HepG2 (cell line): ENCODE data around the gene DUS1L. TPM values are rescaled to one million over a fixed set of nuclear protein-coding genes. Genes with fewer than 3 reads are reported as not detected.
A peak's percentile ranks its signal among the peaks of the same experiment; 100 is the strongest.

Experiments used
- ATF1 ChIP-seq: IDR thresholded peaks from 2 replicates; pipeline ENCODE4 v1.6.1; 2016; ENCODE audit warnings: mild to moderate bottlenecking, control low read depth
- ERF ChIP-seq: IDR thresholded peaks from 2 replicates; pipeline ENCODE4 v1.6.1; 2018; ENCODE audit warnings: missing biosample characterization, missing genetic modification reagents
- KLF6 ChIP-seq: IDR thresholded peaks from 2 replicates; pipeline ENCODE4 v1.8.0; 2016; ENCODE audit warnings: missing biosample characterization, missing genetic modification reagents
- NFATC3 ChIP-seq: sonication (generic); formaldehyde crosslinking; IDR thresholded peaks from 2 replicates; pipeline ENCODE4 v1.5.1; 2020; ENCODE audit warnings: mild to moderate bottlenecking, missing genetic modification reagents
- PHF20 ChIP-seq: sonication (generic); formaldehyde crosslinking; IDR thresholded peaks from 2 replicates; pipeline ENCODE4 v1.5.0; 2020; ENCODE audit warnings: mild to moderate bottlenecking, missing genetic modification reagents
- PRMT3 ChIP-seq: sonication (generic); formaldehyde crosslinking; IDR thresholded peaks from 2 replicates; pipeline ENCODE4 v1.8.1; 2022; ENCODE audit warnings: low read depth, mild to moderate bottlenecking, moderate library complexity, missing genetic modification reagents, borderline replicate concordance
- RBFOX2 ChIP-seq: fragments of 200-400 bp; formaldehyde crosslinking; IDR thresholded peaks from 2 replicates; pipeline ENCODE4 v1.6.1; 2017; ENCODE audit warnings: low read depth, mild to moderate bottlenecking, low read length
- STAT6 ChIP-seq: sonication (generic); formaldehyde crosslinking; IDR thresholded peaks from 2 replicates; pipeline ENCODE4 v1.4.0; 2020; ENCODE audit warnings: missing genetic modification reagents, mild to moderate bottlenecking, borderline replicate concordance
- U2AF1 ChIP-seq: fragments of 200-400 bp; formaldehyde crosslinking; optimal IDR thresholded peaks from 2 replicates; pipeline ENCODE3; 2017; ENCODE audit warnings: mild to moderate bottlenecking, low read depth, low read length
- ZNF124 ChIP-seq: sonication (generic); formaldehyde crosslinking; IDR thresholded peaks from 2 replicates; pipeline ENCODE4 v1.4.0; 2020; ENCODE audit warnings: missing genetic modification reagents
- ZNF18 ChIP-seq: sonication (generic); formaldehyde crosslinking; IDR thresholded peaks from 2 replicates; pipeline ENCODE4 v1.8.0; 2022; ENCODE audit warnings: mild to moderate bottlenecking, missing genetic modification reagents; ENCODE audit not compliant: insufficient replicate concordance
- ZNF331 ChIP-seq: sonication (generic); formaldehyde crosslinking; IDR thresholded peaks from 2 replicates; pipeline ENCODE4 v1.4.0; 2020; ENCODE audit warnings: missing genetic modification reagents
- ZNF382 ChIP-seq: sonication (generic); formaldehyde crosslinking; IDR thresholded peaks from 2 replicates; pipeline ENCODE4 v1.5.0; 2020; ENCODE audit warnings: missing genetic modification reagents, mild to moderate bottlenecking, borderline replicate concordance
- ZNF446 ChIP-seq: sonication (generic); formaldehyde crosslinking; IDR thresholded peaks from 2 replicates; pipeline ENCODE4 v1.5.0; 2020; ENCODE audit warnings: mild to moderate bottlenecking, missing genetic modification reagents
- ZNF513 ChIP-seq: sonication (generic); formaldehyde crosslinking; conservative IDR thresholded peaks from 2 replicates; pipeline ENCODE4 v1.5.0; 2020; ENCODE audit warnings: missing genetic modification reagents
- ZNF841 ChIP-seq: sonication (generic); formaldehyde crosslinking; IDR thresholded peaks from 2 replicates; pipeline ENCODE4 v1.8.1; 2023; ENCODE audit warnings: missing genetic modification reagents, borderline replicate concordance
- polyA plus RNA-seq, 8 experiments: library from polyadenylated mRNA; depleted of rRNA in 3 of 8; stranded (reverse) in 7 of 8; unstranded in 1 of 8; fragments of >200 nt; fragmentation: Illumina TruSeq in 4 of 8; extraction: Trizol in 4 of 8; gene quantifications; 2 replicates each; pipeline versions ENCODE4 v1.2.1 to v1.2.3, GENCODE V29; 2011 to 2016; ENCODE audit warnings: low read depth in 4 of 8, missing spikeins in 1 of 8, mixed read lengths in 1 of 8; ENCODE audit not compliant: insufficient read depth in 1 of 8
- total RNA-seq, 5 experiments: library from RNA; depleted of rRNA; stranded (reverse); fragments of >200 nt; fragmentation: Illumina TruSeq; extraction: Trizol; gene quantifications; 2 replicates each; pipeline ENCODE4 v1.2.3, GENCODE V29; 2016; ENCODE audit warnings: low read depth in 1 of 5
- TF ChIP-seq, protein P1 (sequence below): sonication (generic); formaldehyde crosslinking; conservative IDR thresholded peaks from 2 replicates; pipeline ENCODE4 v1.4.0; 2020; ENCODE audit warnings: missing genetic modification reagents
- TF ChIP-seq, protein P2 (sequence below): sonication (generic); formaldehyde crosslinking; IDR thresholded peaks from 2 replicates; pipeline ENCODE4 v1.4.0; 2020; ENCODE audit warnings: mild to moderate bottlenecking, low read depth, missing genetic modification reagents
- TF ChIP-seq, protein P3 (sequence below): sonication (generic); formaldehyde crosslinking; conservative IDR thresholded peaks from 2 replicates; pipeline ENCODE4 v1.8.1; 2023; ENCODE audit warnings: missing genetic modification reagents

Gene DUS1L
- total and polyA plus RNA-seq, 2 of the 13 experiments (the other 11 are each of a cell fraction or from before 2014, with no cell fraction given): 81.0 to 109 TPM

DNA sequence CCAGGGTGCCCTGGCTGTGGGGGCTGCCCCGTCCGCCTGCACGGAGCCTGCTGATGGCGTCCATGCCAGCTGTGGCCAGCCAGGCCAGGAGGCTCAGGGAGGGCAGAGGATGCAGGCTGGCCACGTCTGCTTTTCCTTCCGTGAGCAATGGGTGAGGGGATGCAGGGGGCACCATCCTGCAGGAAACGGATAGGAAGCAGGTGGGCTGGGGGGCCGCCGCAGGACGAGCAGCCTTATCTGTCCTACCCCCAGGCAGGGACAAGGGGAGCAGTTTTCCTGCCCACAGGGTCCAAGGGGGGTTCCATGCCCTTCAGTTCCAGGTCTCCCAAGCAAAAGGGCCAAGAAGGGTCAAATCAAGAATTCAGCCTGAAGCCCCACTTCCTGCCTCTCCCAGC is 6.8 kb downstream of the DUS1L start (continued):
- TF ChIP-seq, protein P1, sequence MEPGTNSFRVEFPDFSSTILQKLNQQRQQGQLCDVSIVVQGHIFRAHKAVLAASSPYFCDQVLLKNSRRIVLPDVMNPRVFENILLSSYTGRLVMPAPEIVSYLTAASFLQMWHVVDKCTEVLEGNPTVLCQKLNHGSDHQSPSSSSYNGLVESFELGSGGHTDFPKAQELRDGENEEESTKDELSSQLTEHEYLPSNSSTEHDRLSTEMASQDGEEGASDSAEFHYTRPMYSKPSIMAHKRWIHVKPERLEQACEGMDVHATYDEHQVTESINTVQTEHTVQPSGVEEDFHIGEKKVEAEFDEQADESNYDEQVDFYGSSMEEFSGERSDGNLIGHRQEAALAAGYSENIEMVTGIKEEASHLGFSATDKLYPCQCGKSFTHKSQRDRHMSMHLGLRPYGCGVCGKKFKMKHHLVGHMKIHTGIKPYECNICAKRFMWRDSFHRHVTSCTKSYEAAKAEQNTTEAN: no peak
- no peak for TF ChIP-seq PRMT3 (CRISPR knock-in tag)
- TF ChIP-seq, protein P2, sequence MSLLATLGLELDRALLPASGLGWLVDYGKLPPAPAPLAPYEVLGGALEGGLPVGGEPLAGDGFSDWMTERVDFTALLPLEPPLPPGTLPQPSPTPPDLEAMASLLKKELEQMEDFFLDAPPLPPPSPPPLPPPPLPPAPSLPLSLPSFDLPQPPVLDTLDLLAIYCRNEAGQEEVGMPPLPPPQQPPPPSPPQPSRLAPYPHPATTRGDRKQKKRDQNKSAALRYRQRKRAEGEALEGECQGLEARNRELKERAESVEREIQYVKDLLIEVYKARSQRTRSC: no peak
- no peak for TF ChIP-seq ERF
- TF ChIP-seq PHF20 (CRISPR knock-in tag): no peak
- no peak for TF ChIP-seq NFATC3 (CRISPR knock-in tag)
- no peak for TF ChIP-seq ZNF18
- peak; percentile 53 for TF ChIP-seq RBFOX2
- no peak for TF ChIP-seq ZNF331 (CRISPR knock-in tag)
- TF ChIP-seq ZNF841 (CRISPR knock-in tag): no peak
- TF ChIP-seq, protein P3, sequence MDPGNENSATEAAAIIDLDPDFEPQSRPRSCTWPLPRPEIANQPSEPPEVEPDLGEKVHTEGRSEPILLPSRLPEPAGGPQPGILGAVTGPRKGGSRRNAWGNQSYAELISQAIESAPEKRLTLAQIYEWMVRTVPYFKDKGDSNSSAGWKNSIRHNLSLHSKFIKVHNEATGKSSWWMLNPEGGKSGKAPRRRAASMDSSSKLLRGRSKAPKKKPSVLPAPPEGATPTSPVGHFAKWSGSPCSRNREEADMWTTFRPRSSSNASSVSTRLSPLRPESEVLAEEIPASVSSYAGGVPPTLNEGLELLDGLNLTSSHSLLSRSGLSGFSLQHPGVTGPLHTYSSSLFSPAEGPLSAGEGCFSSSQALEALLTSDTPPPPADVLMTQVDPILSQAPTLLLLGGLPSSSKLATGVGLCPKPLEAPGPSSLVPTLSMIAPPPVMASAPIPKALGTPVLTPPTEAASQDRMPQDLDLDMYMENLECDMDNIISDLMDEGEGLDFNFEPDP (CRISPR knock-in tag): 0 out of 2 replicates have a peak, but pooled peaks have one; percentile 56
- no peak for TF ChIP-seq ZNF513 (CRISPR knock-in tag)
- no peak for TF ChIP-seq ZNF382
- TF ChIP-seq ZNF446: no peak
- TF ChIP-seq ZNF124 (CRISPR knock-in tag): no peak
- no peak for TF ChIP-seq STAT6 (CRISPR knock-in tag)
- no peak for TF ChIP-seq ATF1 (CRISPR knock-in tag)
- TF ChIP-seq KLF6 (CRISPR knock-in tag): no peak
- TF ChIP-seq U2AF1: no peak
